Hematopoietic multipotent progenitor cell treated with erythropoietin and hydrocortisone succinate and interleukin-3 and kit ligand, for 8 days (in vitro differentiated cells): ENCODE results near the gene PCCA.
"Not testable (repeated sequence)": the region's sequence is repeated elsewhere in the genome, so short reads cannot be mapped to it uniquely, and the experiment has no call there.

Experiments used
- DNase-seq: peaks from one replicate; pipeline ENCODE4 v3.0.0-alpha.2; 2015

Gene PCCA

GRCh38 chr13:100514788-100515409, 426.0 kb downstream of the PCCA start:
- peak; percentile 62 for DNase-seq

GRCh38 chr13:100515410-100515800, 426.5 kb downstream of the PCCA start:
- no peak for DNase-seq

- DNase-seq: no peak
Measured at GRCh38 chr13:100517135-100517534, 428.2 kb downstream of the PCCA start.

GRCh38 chr13:100517728-100518127, 428.8 kb downstream of the PCCA start:
- DNase-seq: no peak

- DNase-seq: no peak
Measured at GRCh38 chr13:100518394-100519062, 429.6 kb downstream of the PCCA start.

GRCh38 chr13:100519626-100520025, 430.7 kb downstream of the PCCA start:
- DNase-seq: no peak

GRCh38 chr13:100520936-100521850, 432.3 kb downstream of the PCCA start:
- DNase-seq: no peak

- DNase-seq: no peak
Measured at GRCh38 chr13:100521851-100522617, 433.1 kb downstream of the PCCA start.

- DNase-seq: no peak
Measured at GRCh38 chr13:100522618-100523309, 433.9 kb downstream of the PCCA start.

GRCh38 chr13:100523411-100523810, 434.5 kb downstream of the PCCA start:
- no peak for DNase-seq

GRCh38 chr13:100523981-100524386, 435.1 kb downstream of the PCCA start:
- DNase-seq: no peak

GRCh38 chr13:100524688-100525087, 435.8 kb downstream of the PCCA start:
- not testable (repeated sequence) for DNase-seq

GRCh38 chr13:100525453-100526317, 436.8 kb downstream of the PCCA start:
- DNase-seq: no peak

- no peak for DNase-seq
Measured at GRCh38 chr13:100526318-100527000, 437.6 kb downstream of the PCCA start.

- DNase-seq: no peak
Measured at GRCh38 chr13:100527644-100528043, 438.8 kb downstream of the PCCA start.

GRCh38 chr13:100528353-100528752, 439.5 kb downstream of the PCCA start:
- no peak for DNase-seq

GRCh38 chr13:100528820-100529219, 439.9 kb downstream of the PCCA start:
- DNase-seq: no peak

- DNase-seq: no peak
Measured at GRCh38 chr13:100529666-100530377, 440.9 kb downstream of the PCCA start.

GRCh38 chr13:100530671-100531213, 441.8 kb downstream of the PCCA start:
- DNase-seq: no peak
